Measurements from ENCODE around the gene GFI1B.

Gene GFI1B

DNA sequence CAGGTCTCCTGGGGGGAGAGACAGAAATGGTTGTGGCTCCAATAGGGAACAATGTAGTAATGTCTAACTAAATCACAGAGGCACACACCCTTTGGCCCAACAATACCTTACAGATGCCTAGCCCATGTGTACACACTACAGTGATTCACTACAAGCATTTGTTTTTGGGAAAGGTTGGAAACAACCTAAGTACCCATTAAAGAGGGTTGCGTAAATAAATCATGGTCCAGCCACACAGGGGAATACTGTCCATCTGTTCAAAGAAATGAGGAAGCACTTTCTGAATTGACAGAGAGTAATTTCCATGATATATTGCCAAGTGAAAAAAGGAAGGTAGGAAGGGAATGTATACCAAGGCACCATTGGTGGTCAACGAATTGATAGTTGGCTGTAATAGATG is 30.3 kb downstream of the GFI1B start:
- H3K4me2 ChIP-seq, result no peak overlapping the region

GRCh38 chr9:133009906-133010582 is 31.6 kb downstream of the GFI1B start:
- Histone ChIP-seq H3K9ac (no peak overlapping the region), H4K20me1 (ENCODE audit: insufficient read depth) (no peaks in the 10 kb centered on the region), H3K4me2 (no peak overlapping the region), H3K79me2 (ENCODE audit: insufficient read depth, low read depth) (no peaks in the 10 kb centered on the region), H3K36me3 (ENCODE audit: insufficient read depth) (no peaks in the 10 kb centered on the region), H2AFZ (ENCODE audit: low read depth) (no peak overlapping the region), H3K4me3 (IDR thresholded peaks at IDR 0.05; ENCODE audit: insufficient read depth, low read depth, low read length) (no peak overlapping the region), H3K27me3 (ENCODE audit: insufficient read depth, low read depth) (peaks cover 49% of the 10 kb centered on the region; the same call in 1 of the 2 replicates), H3K27ac (no peak overlapping the region), H3K4me1 (ENCODE audit: low read depth, poor library complexity, severe bottlenecking) (no peaks in the 10 kb centered on the region)
- no peak for TF ChIP-seq CTCF (conservative IDR thresholded peaks at IDR 0.05; ENCODE audit: low read depth, low read length)

More for the DNA sequence above, 30.3 kb downstream of the GFI1B start:
- Histone ChIP-seq H3K79me2 (ENCODE audit: insufficient read depth, low read depth) (no peaks in the 10 kb centered on the region), H2AFZ (ENCODE audit: low read depth) (no peak overlapping the region), H3K27me3 (ENCODE audit: insufficient read depth, low read depth) (peaks cover 60% of the 10 kb centered on the region; the same call in 1 of the 2 replicates), H3K4me1 (ENCODE audit: low read depth, poor library complexity, severe bottlenecking) (no peaks in the 10 kb centered on the region), H3K36me3 (ENCODE audit: insufficient read depth) (no peaks in the 10 kb centered on the region), H4K20me1 (ENCODE audit: insufficient read depth) (no peaks in the 10 kb centered on the region), H3K4me3 (IDR thresholded peaks at IDR 0.05; ENCODE audit: insufficient read depth, low read depth, low read length) (no peak overlapping the region), H3K27ac (no peak overlapping the region), H3K9ac (no peak overlapping the region)
- TF ChIP-seq CTCF (conservative IDR thresholded peaks at IDR 0.05; ENCODE audit: low read depth, low read length), result no peak

DNA sequence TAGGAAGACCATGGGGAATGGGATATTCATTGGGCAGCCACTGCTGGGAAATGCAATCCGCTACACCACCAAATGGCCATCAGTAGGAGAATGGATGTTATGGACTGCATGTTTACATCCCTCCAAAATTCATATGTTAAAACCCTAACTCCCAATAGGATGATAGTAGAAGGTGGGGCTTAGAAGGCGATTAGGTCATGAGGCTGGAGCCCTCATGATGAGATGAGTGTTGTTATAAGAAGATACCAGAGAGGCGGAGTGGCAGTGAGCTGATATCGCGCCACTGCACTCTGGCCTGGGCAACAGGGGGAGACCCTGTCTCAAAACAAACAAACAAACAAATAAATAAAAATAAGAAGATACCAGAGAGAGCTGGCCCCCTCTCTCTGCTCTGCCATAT is 36.2 kb downstream of the GFI1B start:
- no peaks in the 10 kb centered on the region for H3K79me2 ChIP-seq (ENCODE audit: insufficient read depth, low read depth)
- H3K9ac ChIP-seq, result no peak overlapping the region
- no peak overlapping the region for H3K4me2 ChIP-seq
- H3K36me3 ChIP-seq (ENCODE audit: insufficient read depth), result no peaks in the 10 kb centered on the region
- no peak overlapping the region for H3K27ac ChIP-seq
- no peaks in the 10 kb centered on the region for H3K4me1 ChIP-seq (ENCODE audit: low read depth, poor library complexity, severe bottlenecking)
- H3K27me3 ChIP-seq (ENCODE audit: insufficient read depth, low read depth), result peaks cover 31% of the 10 kb centered on the region
- H4K20me1 ChIP-seq (ENCODE audit: insufficient read depth), result no peaks in the 10 kb centered on the region
- TF ChIP-seq CTCF (conservative IDR thresholded peaks at IDR 0.05; ENCODE audit: low read depth, low read length), result no peak
- no peak overlapping the region for H2AFZ ChIP-seq (ENCODE audit: low read depth)
- no peak overlapping the region for H3K4me3 ChIP-seq (IDR thresholded peaks at IDR 0.05; ENCODE audit: insufficient read depth, low read depth, low read length)

- peak overlapping the region; percentile 14; the same call in 1 of the 2 replicates for H2AFZ ChIP-seq (ENCODE audit: low read depth)
- no peaks in the 10 kb centered on the region for H3K79me2 ChIP-seq (ENCODE audit: insufficient read depth, low read depth)
- peaks cover under 1% of the 10 kb centered on the region; the same call in 1 of the 2 replicates for H3K27me3 ChIP-seq (ENCODE audit: insufficient read depth, low read depth)
- H3K4me2 ChIP-seq, result no peak overlapping the region
- H3K27ac ChIP-seq, result no peak overlapping the region
- no peaks in the 10 kb centered on the region for H4K20me1 ChIP-seq (ENCODE audit: insufficient read depth)
- H3K4me1 ChIP-seq (ENCODE audit: low read depth, poor library complexity, severe bottlenecking), result peaks cover 7% of the 10 kb centered on the region
- no peak overlapping the region for H3K9ac ChIP-seq
- H3K4me3 ChIP-seq (IDR thresholded peaks at IDR 0.05; ENCODE audit: insufficient read depth, low read depth, low read length), result no peak overlapping the region
- TF ChIP-seq CTCF (conservative IDR thresholded peaks at IDR 0.05; ENCODE audit: low read depth, low read length), result no peak
- H3K36me3 ChIP-seq (ENCODE audit: insufficient read depth), result no peaks in the 10 kb centered on the region
These were observed 44.8 kb downstream of the GFI1B start for GRCh38 chr9:133023117-133023890.
